Effector memory CD4-positive, alpha-beta T cell (primary cell): ENCODE data around the gene RAB3C.

Experiments
- DNase-seq, 3 donors: peaks; one replicate each; pipeline ENCODE4 v3.0.0-alpha.2; 2020
- H3K27ac ChIP-seq: 2 replicates; pipeline ENCODE4 v1.7.0; 2013; ENCODE audit warnings: mild to moderate bottlenecking, low read length, moderate library complexity; ENCODE audit not compliant: insufficient read depth, poor library complexity, severe bottlenecking
- H3K27me3 ChIP-seq: replicated peaks from 2 replicates; pipeline ENCODE4 v1.7.0; 2013; ENCODE audit warnings: mild to moderate bottlenecking, low read length; ENCODE audit not compliant: insufficient read depth, control insufficient read depth, poor library complexity, severe bottlenecking
- H3K36me3 ChIP-seq: 2 replicates; pipeline ENCODE4 v1.7.0; 2013; ENCODE audit warnings: mild to moderate bottlenecking, low read length, moderate library complexity; ENCODE audit not compliant: control insufficient read depth, insufficient read depth
- H3K4me1 ChIP-seq: 2 replicates; pipeline ENCODE4 v1.7.0; 2013; ENCODE audit warnings: low read length, mild to moderate bottlenecking; ENCODE audit not compliant: control insufficient read depth, insufficient read depth, poor library complexity, severe bottlenecking
- H3K4me3 ChIP-seq: 2 replicates; pipeline ENCODE4 v1.7.0; 2013; ENCODE audit warnings: low read length, low read depth, mild to moderate bottlenecking; ENCODE audit not compliant: insufficient read depth, poor library complexity, severe bottlenecking
- H3K9me3 ChIP-seq: 2 replicates; pipeline ENCODE4 v1.7.0; 2013; ENCODE audit warnings: mild to moderate bottlenecking, low read length, moderate library complexity; ENCODE audit not compliant: control insufficient read depth

RAB3C gene

GRCh38 chr5:58872670-58873273 is 289.9 kb downstream of the RAB3C start:
- Histone ChIP-seq H3K27me3 (no peaks in the 10 kb centered on the region), H3K9me3 (no peaks in the 10 kb centered on the region), H3K36me3 (no peaks in the 10 kb centered on the region), H3K27ac (no peak overlapping the region), H3K4me1 (no peaks in the 10 kb centered on the region), H3K4me3 (no peak overlapping the region)
- no peak for DNase-seq

DNA sequence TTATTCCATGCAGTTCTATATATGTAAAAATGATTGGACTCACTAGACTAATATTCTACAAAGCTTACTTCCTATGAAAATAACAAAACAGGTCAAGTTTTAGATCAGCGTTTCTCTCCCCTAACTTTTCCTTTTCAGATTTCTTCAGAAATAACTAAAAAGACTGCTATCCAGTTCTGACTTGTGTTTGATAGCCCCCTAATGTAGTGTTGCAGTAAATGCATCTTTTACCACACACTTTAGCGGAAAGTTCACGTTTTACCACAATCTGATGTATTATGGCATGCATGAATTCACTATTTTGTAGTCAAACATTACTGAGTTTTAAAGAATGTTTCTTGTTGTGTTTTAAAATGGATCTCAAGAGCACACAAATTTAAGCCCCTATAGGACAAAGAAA is 292.7 kb downstream of the RAB3C start:
- Histone ChIP-seq H3K4me1 (no peaks in the 10 kb centered on the region), H3K27ac (no peak overlapping the region), H3K9me3 (no peaks in the 10 kb centered on the region), H3K4me3 (no peak overlapping the region), H3K27me3 (no peaks in the 10 kb centered on the region), H3K36me3 (no peaks in the 10 kb centered on the region)
- DNase-seq = no peak

DNA sequence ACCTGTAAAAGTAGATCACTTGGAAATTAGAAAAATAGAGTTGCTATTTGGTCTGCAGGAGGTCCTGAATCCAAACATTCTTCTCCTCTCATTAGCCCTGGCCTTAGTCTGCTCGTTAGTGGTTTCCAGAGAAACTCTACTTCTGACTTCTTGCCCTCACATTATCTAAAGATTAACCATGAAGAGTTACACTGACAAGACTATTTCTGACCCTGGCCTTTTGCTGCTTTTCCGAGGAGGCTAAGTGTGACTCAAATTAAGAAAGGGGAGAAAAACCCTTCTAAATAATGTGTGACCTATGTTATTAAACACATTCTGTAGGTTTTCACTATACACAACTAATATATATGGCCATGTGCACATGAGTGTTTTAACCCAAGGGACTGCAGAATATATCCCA is 302.4 kb downstream of the RAB3C start:
- H3K27me3 ChIP-seq = no peaks in the 10 kb centered on the region
- no peak overlapping the region for H3K4me3 ChIP-seq

DNA sequence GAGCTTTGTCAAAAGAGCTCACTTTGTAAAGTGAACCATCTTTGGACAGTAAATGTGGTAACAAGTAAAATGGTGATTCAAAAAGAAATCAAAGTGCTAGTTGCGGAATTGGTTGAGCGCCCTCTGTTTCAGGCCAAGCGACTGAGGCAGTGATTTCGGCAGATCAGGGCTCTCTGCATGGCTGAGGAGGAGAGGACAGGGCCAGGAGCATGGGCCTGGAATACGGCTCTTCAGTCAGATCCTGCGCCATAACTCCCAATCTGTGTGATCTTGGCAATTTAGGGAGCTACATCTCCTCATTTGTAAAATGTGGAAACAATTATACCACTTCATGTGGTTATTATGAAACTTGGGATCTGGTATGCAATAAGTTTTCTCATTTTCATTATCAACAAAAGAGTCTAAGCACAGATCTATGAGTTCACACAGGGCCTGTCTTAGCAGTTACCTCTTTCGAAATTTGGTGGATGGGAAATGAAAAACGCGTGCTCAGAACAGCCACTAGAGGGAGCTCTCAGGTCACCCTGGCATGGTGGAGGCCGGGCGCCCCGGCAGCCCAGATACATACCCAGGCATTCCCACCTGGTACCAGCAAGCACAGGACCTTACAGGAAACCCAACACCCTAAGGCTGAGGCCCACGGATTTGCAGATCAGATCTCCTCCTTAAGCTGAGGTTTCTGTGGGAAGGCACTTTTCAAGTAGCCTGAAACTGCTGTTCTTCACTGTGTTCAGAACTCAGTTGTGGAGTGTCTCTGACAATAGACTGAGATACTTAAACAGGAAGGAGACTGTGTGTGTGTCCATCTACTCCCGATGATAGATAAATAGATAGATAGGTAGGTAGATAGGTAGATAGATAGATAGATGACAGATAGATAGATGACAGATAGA is 303.7 kb downstream of the RAB3C start:
- Histone ChIP-seq H3K9me3 (no peaks in the 10 kb centered on the region), H3K27ac (no peak overlapping the region), H3K4me1 (peaks cover 5% of the 10 kb centered on the region), H3K4me3 (no peak overlapping the region), H3K36me3 (no peaks in the 10 kb centered on the region), H3K27me3 (no peaks in the 10 kb centered on the region)
- peak; percentile 11 to 34 (median 18) for DNase-seq

More for the DNA sequence above, 302.4 kb downstream of the RAB3C start:
- Histone ChIP-seq H3K36me3 (no peaks in the 10 kb centered on the region), H3K9me3 (no peaks in the 10 kb centered on the region), H3K4me1 (peaks cover 5% of the 10 kb centered on the region), H3K27ac (no peak overlapping the region)
- DNase-seq = no peak

DNA sequence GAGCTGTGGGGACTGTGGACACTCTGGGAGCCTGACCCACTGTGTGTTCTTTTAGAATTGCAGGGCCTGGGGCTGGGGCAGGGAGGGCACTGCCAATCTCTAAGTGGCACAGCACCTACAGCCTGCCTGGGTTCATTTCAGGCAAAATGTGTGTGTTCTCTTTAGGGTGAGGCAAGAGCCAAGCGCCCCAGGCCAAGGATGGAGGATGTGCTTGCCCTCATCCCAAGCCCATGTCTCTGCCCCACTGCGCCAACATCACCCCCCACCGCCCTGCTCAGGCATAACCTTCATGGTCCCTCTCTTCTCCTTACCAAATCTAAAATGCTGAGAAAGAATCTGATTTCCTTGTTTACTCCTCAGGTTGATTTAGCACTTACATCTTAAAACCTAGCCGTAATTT is 304.4 kb downstream of the RAB3C start:
- Histone ChIP-seq H3K4me3 (no peak overlapping the region), H3K27me3 (no peaks in the 10 kb centered on the region), H3K4me1 (peaks cover 5% of the 10 kb centered on the region), H3K27ac (no peak overlapping the region), H3K9me3 (no peaks in the 10 kb centered on the region), H3K36me3 (no peaks in the 10 kb centered on the region)
- DNase-seq = no peak

DNA sequence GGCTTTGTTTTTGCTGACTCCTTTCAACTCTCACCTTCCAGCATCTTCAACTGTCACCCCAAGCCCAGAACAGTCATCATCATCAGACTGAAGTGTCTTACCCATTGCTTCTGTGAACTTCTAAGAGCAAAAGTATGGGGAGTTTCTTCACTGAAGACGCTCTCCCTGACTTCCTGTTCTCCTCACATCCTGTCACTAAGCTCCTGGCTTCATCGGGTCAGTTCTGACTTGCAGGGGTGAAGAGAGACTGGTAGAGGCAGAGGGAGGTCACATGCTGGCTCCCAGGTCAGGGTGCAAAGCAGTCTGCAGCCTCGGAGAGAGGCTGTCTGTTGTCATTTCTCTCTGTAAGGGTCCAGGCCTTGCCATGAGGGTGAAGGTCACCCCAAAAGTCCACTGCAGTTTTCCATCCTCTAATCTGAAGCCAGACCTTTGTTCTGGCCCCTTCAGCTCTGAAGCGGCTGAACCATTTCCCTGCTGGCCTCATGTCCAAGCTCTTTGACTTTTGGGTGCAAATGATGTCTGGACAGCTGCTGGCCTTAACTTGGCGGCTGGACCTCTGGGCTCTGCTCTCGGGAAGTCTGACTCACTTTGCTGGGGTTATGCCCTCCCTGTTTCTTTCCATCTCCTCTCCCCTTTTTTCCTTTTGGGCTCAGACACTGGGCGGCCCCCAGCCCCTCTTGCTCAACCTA is 305.0 kb downstream of the RAB3C start:
- Histone ChIP-seq H3K4me3 (no peak overlapping the region), H3K27ac (no peak overlapping the region), H3K27me3 (no peaks in the 10 kb centered on the region), H3K36me3 (no peaks in the 10 kb centered on the region), H3K9me3 (no peaks in the 10 kb centered on the region), H3K4me1 (peaks cover 5% of the 10 kb centered on the region)
- DNase-seq = no peak

- no peaks in the 10 kb centered on the region for H3K36me3 ChIP-seq
- H3K4me3 ChIP-seq = no peak overlapping the region
- H3K27me3 ChIP-seq = no peaks in the 10 kb centered on the region
- DNase-seq = no peak
- no peak overlapping the region for H3K27ac ChIP-seq
- H3K9me3 ChIP-seq = no peaks in the 10 kb centered on the region
- peaks cover 5% of the 10 kb centered on the region for H3K4me1 ChIP-seq
These were observed 307.4 kb downstream of the RAB3C start for GRCh38 chr5:58890265-58890664.

- H3K4me1 ChIP-seq = peaks cover 5% of the 10 kb centered on the region
- no peaks in the 10 kb centered on the region for H3K9me3 ChIP-seq
- H3K27me3 ChIP-seq = no peaks in the 10 kb centered on the region
- no peak for DNase-seq
- H3K4me3 ChIP-seq = no peak overlapping the region
- no peaks in the 10 kb centered on the region for H3K36me3 ChIP-seq
- no peak overlapping the region for H3K27ac ChIP-seq
These were observed 307.8 kb downstream of the RAB3C start for GRCh38 chr5:58890701-58891085.

- peaks cover 5% of the 10 kb centered on the region for H3K4me1 ChIP-seq
- no peaks in the 10 kb centered on the region for H3K36me3 ChIP-seq
- peak; percentile 18 to 38 (median 22) for DNase-seq
- no peak overlapping the region for H3K4me3 ChIP-seq
- no peaks in the 10 kb centered on the region for H3K9me3 ChIP-seq
- no peak overlapping the region for H3K27ac ChIP-seq
- no peaks in the 10 kb centered on the region for H3K27me3 ChIP-seq
These were observed 308.5 kb downstream of the RAB3C start for GRCh38 chr5:58891086-58891970.
